PFSK-1 (cell line): ENCODE data around the gene ADCY7.

Source experiments
- FOXP2 ChIP-seq: optimal IDR thresholded peaks from 2 replicates; pipeline ENCODE3; 2011; ENCODE audit warnings: borderline replicate concordance, control low read depth, inconsistent platforms; ENCODE audit not compliant: insufficient read depth; ENCODE audit errors: extremely low read length, extremely low read depth
- POLR2AphosphoS5 ChIP-seq: IDR thresholded peaks from 2 replicates; pipeline ENCODE4 v1.6.1; 2012; ENCODE audit warnings: low read depth, mild to moderate bottlenecking, control low read depth, low read length, moderate library complexity
- REST ChIP-seq, 2 experiments: IDR thresholded peaks; 2 replicates each; pipeline versions ENCODE4 v1.6.1 to v1.8.0; 2011 to 2012; ENCODE audit warnings: low read depth in 2 of 2, low read length in 2 of 2, control low read depth in 1 of 2, inconsistent platforms in 1 of 2, mild to moderate bottlenecking in 1 of 2, moderate library complexity in 1 of 2; ENCODE audit not compliant: insufficient read depth in 1 of 2
- SIN3A ChIP-seq: IDR thresholded peaks from 2 replicates; pipeline ENCODE4 v1.6.1; 2012; ENCODE audit warnings: mild to moderate bottlenecking, low read length, moderate library complexity, borderline replicate concordance; ENCODE audit not compliant: insufficient read depth
- TAF1 ChIP-seq: IDR thresholded peaks from 2 replicates; pipeline ENCODE4 v1.6.1; 2012; ENCODE audit warnings: low read length, control low read depth, borderline replicate concordance; ENCODE audit not compliant: insufficient read depth

The ADCY7 gene

GRCh38 chr16:50271148-50272041 lies 5.0 kb downstream of the ADCY7 start:
- TF ChIP-seq REST (IDR thresholded peaks at IDR 0.05; ENCODE audit: insufficient read depth in 1 of 2, low read depth in 2 of 2, low read length in 2 of 2), result no peak
- no peak for TF ChIP-seq FOXP2
- no peak for TF ChIP-seq SIN3A
- no peak for TF ChIP-seq POLR2AphosphoS5
- no peak for TF ChIP-seq TAF1

- TF ChIP-seq SIN3A (no peak), POLR2AphosphoS5 (no peak), REST (IDR thresholded peaks at IDR 0.05; ENCODE audit: insufficient read depth in 1 of 2, low read depth in 2 of 2, low read length in 2 of 2) (no peak), FOXP2 (no peak), TAF1 (no peak)
These were observed 5.8 kb downstream of the ADCY7 start for GRCh38 chr16:50272111-50272571.

GRCh38 chr16:50272687-50273381 lies 6.5 kb downstream of the ADCY7 start:
- TF ChIP-seq FOXP2 (no peak), TAF1 (no peak), SIN3A (no peak)

DNA sequence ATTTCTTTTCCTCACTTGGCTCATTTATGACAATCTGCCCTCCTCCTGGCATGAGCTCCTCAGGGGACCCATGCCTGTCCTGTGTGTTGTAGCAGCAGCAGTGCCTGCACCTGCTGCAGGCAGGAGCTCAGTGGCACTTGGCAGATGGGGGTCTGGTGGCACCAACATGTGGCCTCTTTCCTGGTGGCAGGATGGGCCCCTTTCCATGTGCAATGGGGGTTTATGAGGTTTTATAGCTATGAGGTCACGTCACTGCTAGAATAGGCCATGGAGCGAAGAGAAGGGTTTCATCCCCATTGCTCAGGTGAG lies 7.0 kb downstream of the ADCY7 start:
- TF ChIP-seq TAF1, result no peak
- no peak for TF ChIP-seq FOXP2
- TF ChIP-seq SIN3A, result no peak
- TF ChIP-seq REST (IDR thresholded peaks at IDR 0.05; ENCODE audit: insufficient read depth in 1 of 2, low read depth in 2 of 2, low read length in 2 of 2), result no peak
- TF ChIP-seq POLR2AphosphoS5, result no peak

GRCh38 chr16:50273888-50274325 lies 7.6 kb downstream of the ADCY7 start:
- TF ChIP-seq SIN3A, result no peak
- TF ChIP-seq REST (IDR thresholded peaks at IDR 0.05; ENCODE audit: insufficient read depth in 1 of 2, low read depth in 2 of 2, low read length in 2 of 2), result no peak
- no peak for TF ChIP-seq FOXP2
- no peak for TF ChIP-seq POLR2AphosphoS5
- TF ChIP-seq TAF1, result no peak
